Keratinocyte (primary cell): ENCODE results near the gene PALD1.

Experiments used
- CTCF ChIP-seq, 3 experiments: IDR thresholded peaks in 1 of 3; conservative IDR thresholded peaks in 1 of 3; optimal IDR thresholded peaks in 1 of 3; 2 replicates in 2 of 3; 3 replicates in 1 of 3; pipeline versions ENCODE3 to v1.5.1; 2011; ENCODE audit warnings: low read length in 3 of 3, mild to moderate bottlenecking in 3 of 3, moderate library complexity in 2 of 3, control low read depth in 1 of 3, inconsistent platforms in 1 of 3; ENCODE audit not compliant: insufficient read depth in 2 of 3; ENCODE audit errors: extremely low read depth in 1 of 3
- EZH2 ChIP-seq: IDR thresholded peaks from one replicate; pipeline ENCODE4 v1.6.1; 2012; ENCODE audit warnings: inconsistent platforms, mild to moderate bottlenecking, low read length, moderate library complexity

GRCh38 chr10:70478191-70479164 lies at the start of gene PALD1:
- TF ChIP-seq EZH2 (peak; percentile 34), CTCF (optimal IDR thresholded peaks at IDR 0.05 in 1 of 3, IDR thresholded peaks at IDR 0.05 in 1 of 3, conservative IDR thresholded peaks at IDR 0.05 in 1 of 3; ENCODE audit: extremely low read depth in 1 of 3, insufficient read depth in 2 of 3, low read length in 3 of 3) (peak in 1 of 3 experiments; percentile 24)
